ENCODE results near the gene CST9L.

DNA sequence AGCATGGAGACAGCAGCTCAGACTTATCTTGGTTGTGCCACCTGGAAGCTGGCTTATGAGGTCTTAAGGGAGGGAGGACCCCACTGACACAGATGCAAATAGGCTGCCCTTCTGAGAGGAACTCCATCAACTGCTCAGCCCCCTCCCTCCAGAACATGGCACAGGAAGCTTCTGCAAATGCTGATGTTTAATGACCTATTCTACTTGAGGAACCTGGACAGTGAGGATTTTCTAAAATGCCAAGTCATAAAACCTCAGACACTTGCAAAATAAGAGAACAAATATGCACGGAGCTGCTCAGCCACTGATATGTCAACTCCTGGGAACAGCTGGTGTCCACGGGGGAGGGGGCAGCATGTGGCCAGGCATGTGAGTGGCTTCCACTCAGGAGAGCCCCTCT lies 34.0 kb upstream of the CST9L start:
- TF ChIP-seq, protein P1, sequence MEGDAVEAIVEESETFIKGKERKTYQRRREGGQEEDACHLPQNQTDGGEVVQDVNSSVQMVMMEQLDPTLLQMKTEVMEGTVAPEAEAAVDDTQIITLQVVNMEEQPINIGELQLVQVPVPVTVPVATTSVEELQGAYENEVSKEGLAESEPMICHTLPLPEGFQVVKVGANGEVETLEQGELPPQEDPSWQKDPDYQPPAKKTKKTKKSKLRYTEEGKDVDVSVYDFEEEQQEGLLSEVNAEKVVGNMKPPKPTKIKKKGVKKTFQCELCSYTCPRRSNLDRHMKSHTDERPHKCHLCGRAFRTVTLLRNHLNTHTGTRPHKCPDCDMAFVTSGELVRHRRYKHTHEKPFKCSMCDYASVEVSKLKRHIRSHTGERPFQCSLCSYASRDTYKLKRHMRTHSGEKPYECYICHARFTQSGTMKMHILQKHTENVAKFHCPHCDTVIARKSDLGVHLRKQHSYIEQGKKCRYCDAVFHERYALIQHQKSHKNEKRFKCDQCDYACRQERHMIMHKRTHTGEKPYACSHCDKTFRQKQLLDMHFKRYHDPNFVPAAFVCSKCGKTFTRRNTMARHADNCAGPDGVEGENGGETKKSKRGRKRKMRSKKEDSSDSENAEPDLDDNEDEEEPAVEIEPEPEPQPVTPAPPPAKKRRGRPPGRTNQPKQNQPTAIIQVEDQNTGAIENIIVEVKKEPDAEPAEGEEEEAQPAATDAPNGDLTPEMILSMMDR (conservative IDR thresholded peaks at IDR 0.05 in 1 of 2, IDR thresholded peaks at IDR 0.05 in 1 of 2; ENCODE audit: low read depth in 1 of 2, low read length in 2 of 2), result no peak
- no peak for TF ChIP-seq EZH2 (IDR thresholded peaks at IDR 0.05; ENCODE audit: low read length, missing control alignments)
